GM19455 (cell line): ENCODE data around the gene HNRNPF.
A peak's percentile ranks its signal among the peaks of the same experiment; 100 is the strongest.

ENCODE experiments used
- ATAC-seq: cut with Tn5 transposase; IDR thresholded peaks from one replicate; pipeline ENCODE4 v1.9.1; 2021; ENCODE audit not compliant: unreplicated experiment

The HNRNPF gene

GRCh38 chr10:43380610-43381222 is 28.3 kb downstream of the HNRNPF start:
- no peak for ATAC-seq

GRCh38 chr10:43377424-43377883 is 31.5 kb downstream of the HNRNPF start:
- no peak for ATAC-seq

GRCh38 chr10:43376828-43377423 is 32.1 kb downstream of the HNRNPF start:
- ATAC-seq = no peak

- no peak for ATAC-seq
Observed at GRCh38 chr10:43376046-43376635, 32.8 kb downstream of the HNRNPF start.

- no peak for ATAC-seq
Observed at GRCh38 chr10:43375401-43376020, 33.5 kb downstream of the HNRNPF start.

- ATAC-seq = no peak
Observed at GRCh38 chr10:43374194-43374593, 34.8 kb downstream of the HNRNPF start.

GRCh38 chr10:43373461-43373860 is 35.5 kb downstream of the HNRNPF start:
- no peak for ATAC-seq

- no peak for ATAC-seq
Observed at GRCh38 chr10:43372765-43373361, 36.1 kb downstream of the HNRNPF start.

GRCh38 chr10:43371418-43371817 is 37.6 kb downstream of the HNRNPF start, which contains the start of gene FXYD4:
FXYD4 (plus strand) TSS chr10:43371636; CDS start chr10:43373747, 2,111 bp downstream.
- no peak for ATAC-seq

GRCh38 chr10:43370671-43371215 is 38.2 kb downstream of the HNRNPF start:
- ATAC-seq = no peak

GRCh38 chr10:43369921-43370320 is 39.1 kb downstream of the HNRNPF start:
- ATAC-seq = no peak

GRCh38 chr10:43365001-43365400 is 44.0 kb downstream of the HNRNPF start:
- ATAC-seq = no peak

- ATAC-seq = peak; percentile 99
Observed at GRCh38 chr10:43362191-43362839, 46.7 kb downstream of the HNRNPF start.

- ATAC-seq = no peak
Observed at GRCh38 chr10:43361547-43362190, 47.3 kb downstream of the HNRNPF start.

- ATAC-seq = no peak
Observed at GRCh38 chr10:43360086-43360485, 48.9 kb downstream of the HNRNPF start.

GRCh38 chr10:43355749-43356371 is 53.1 kb downstream of the HNRNPF start:
- no peak for ATAC-seq

GRCh38 chr10:43354879-43355380 is 54.1 kb downstream of the HNRNPF start:
- ATAC-seq = no peak

- no peak for ATAC-seq
Observed at GRCh38 chr10:43354330-43354635, 54.7 kb downstream of the HNRNPF start.

- ATAC-seq = no peak
Observed at GRCh38 chr10:43353495-43354329, 55.3 kb downstream of the HNRNPF start.
